ENCODE results near the gene MPHOSPH9.

DNA sequence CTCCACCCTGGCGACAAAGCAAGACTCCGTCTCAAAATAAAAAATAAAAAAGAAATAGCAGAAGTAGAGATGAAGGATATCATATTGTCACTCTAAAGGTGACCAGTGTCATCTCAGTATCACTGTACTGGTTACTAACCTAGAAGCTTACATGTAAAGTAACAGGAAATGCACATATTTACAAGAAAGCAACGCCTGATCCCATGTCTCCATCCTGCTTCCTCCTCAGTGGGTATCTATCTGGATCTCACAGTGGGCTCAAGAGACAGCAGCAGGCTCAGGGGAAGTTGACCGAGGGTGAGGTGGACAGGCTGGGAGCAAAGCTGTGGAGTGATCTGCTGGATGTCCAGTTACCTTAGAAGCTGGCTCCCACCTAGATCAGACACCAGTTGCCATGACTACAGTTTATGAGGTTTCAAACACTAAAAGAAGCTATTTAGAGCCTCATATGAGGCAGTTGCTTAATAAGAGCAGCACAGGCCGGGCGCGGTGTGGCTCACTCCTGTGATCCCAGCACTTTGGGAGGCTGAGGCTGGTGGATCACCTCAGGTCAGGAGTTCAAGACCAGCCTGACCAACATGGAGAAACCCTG, 10.8 kb upstream of the MPHOSPH9 start:
- TF ChIP-seq, protein P1, sequence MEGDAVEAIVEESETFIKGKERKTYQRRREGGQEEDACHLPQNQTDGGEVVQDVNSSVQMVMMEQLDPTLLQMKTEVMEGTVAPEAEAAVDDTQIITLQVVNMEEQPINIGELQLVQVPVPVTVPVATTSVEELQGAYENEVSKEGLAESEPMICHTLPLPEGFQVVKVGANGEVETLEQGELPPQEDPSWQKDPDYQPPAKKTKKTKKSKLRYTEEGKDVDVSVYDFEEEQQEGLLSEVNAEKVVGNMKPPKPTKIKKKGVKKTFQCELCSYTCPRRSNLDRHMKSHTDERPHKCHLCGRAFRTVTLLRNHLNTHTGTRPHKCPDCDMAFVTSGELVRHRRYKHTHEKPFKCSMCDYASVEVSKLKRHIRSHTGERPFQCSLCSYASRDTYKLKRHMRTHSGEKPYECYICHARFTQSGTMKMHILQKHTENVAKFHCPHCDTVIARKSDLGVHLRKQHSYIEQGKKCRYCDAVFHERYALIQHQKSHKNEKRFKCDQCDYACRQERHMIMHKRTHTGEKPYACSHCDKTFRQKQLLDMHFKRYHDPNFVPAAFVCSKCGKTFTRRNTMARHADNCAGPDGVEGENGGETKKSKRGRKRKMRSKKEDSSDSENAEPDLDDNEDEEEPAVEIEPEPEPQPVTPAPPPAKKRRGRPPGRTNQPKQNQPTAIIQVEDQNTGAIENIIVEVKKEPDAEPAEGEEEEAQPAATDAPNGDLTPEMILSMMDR (IDR thresholded peaks at IDR 0.05) = no peak
- TF ChIP-seq POLR2A (IDR thresholded peaks at IDR 0.05) = no peak
- no peak for TF ChIP-seq EP300 (IDR thresholded peaks at IDR 0.05)

Data from gastroesophageal sphincter (tissue), 3 donors.